Brain microvascular endothelial cell (primary cell): ENCODE data around the gene OOSP2.

Experiments used
- DNase-seq: peaks from one replicate; pipeline ENCODE4 v3.0.0-alpha.2; 2020
- H3K27ac ChIP-seq: fragments of 250-450 bp; sonication (Bioruptor Pico); 2 replicates; pipeline ENCODE4 v1.5.1; 2020; ENCODE audit warnings: mild to moderate bottlenecking, moderate library complexity
- H3K27me3 ChIP-seq: fragments of 250-450 bp; sonication (Bioruptor Pico); replicated peaks from 2 replicates; pipeline ENCODE4 v1.5.1; 2020; ENCODE audit warnings: mild to moderate bottlenecking
- H3K36me3 ChIP-seq: fragments of 250-450 bp; sonication (Bioruptor Pico); replicated peaks from 2 replicates; pipeline ENCODE4 v1.5.1; 2020; ENCODE audit warnings: mild to moderate bottlenecking
- H3K4me3 ChIP-seq: 2 replicates; pipeline ENCODE4 v1.5.1; 2011; ENCODE audit warnings: low read depth, mild to moderate bottlenecking, control low read depth, low read length, moderate library complexity
- CTCF ChIP-seq: IDR thresholded peaks from 2 replicates; pipeline ENCODE4 v1.5.1; 2011; ENCODE audit warnings: low read depth, mild to moderate bottlenecking, moderate library complexity, low read length, control low read depth, inconsistent platforms; ENCODE audit errors: missing control alignments
- in situ Hi-C: cut with HindIII; loops from 2 replicates; pipeline ENCODE4 v1.10.0; 2017; ENCODE audit warnings: low sequenced_read_pairs, low pct_ligation_motif_present

The OOSP2 gene

GRCh38 chr11:60056349-60056969 is 16.2 kb downstream of the OOSP2 start, which contains the start of gene MS4A3:
Gene MS4A3 (plus strand): TSS chr11:60056665. CDS start chr11:60061161, 4,496 bp downstream.
- DNase-seq = no peak
- in situ Hi-C loops = no loop called here
- Histone ChIP-seq H3K27me3 (no peaks in the 10 kb centered on the region), H3K27ac (no peak within 1 kb of the TSS), H3K36me3 (no peaks in the 10 kb centered on the region), H3K4me3 (no peak within 1 kb of the TSS)
- no peak for TF ChIP-seq CTCF

GRCh38 chr11:60059052-60059451 is 18.8 kb downstream of the OOSP2 start:
- H3K27ac ChIP-seq = no peak overlapping the region
- H3K4me3 ChIP-seq = no peak overlapping the region
- H3K36me3 ChIP-seq = no peaks in the 10 kb centered on the region
- H3K27me3 ChIP-seq = no peaks in the 10 kb centered on the region
- TF ChIP-seq CTCF = no peak
- no peak for DNase-seq
- in situ Hi-C loops = no loop called here

GRCh38 chr11:60059521-60060240 is 19.5 kb downstream of the OOSP2 start:
- Histone ChIP-seq H3K4me3 (no peak overlapping the region), H3K27me3 (no peaks in the 10 kb centered on the region), H3K27ac (no peak overlapping the region), H3K36me3 (no peaks in the 10 kb centered on the region)
- no peak for DNase-seq
- in situ Hi-C loops = no loop called here
- no peak for TF ChIP-seq CTCF

GRCh38 chr11:60064111-60064510 is 23.9 kb downstream of the OOSP2 start:
- no peak for TF ChIP-seq CTCF
- in situ Hi-C loops = no loop called here
- Histone ChIP-seq H3K4me3 (no peak overlapping the region), H3K27me3 (no peaks in the 10 kb centered on the region), H3K27ac (no peak overlapping the region), H3K36me3 (no peaks in the 10 kb centered on the region)
- DNase-seq = no peak

GRCh38 chr11:60065801-60066200 is 25.6 kb downstream of the OOSP2 start:
- no peak for DNase-seq
- in situ Hi-C loops = no loop called here
- H3K27me3 ChIP-seq = no peaks in the 10 kb centered on the region
- H3K4me3 ChIP-seq = no peak overlapping the region
- TF ChIP-seq CTCF = no peak
- no peaks in the 10 kb centered on the region for H3K36me3 ChIP-seq
- H3K27ac ChIP-seq = no peak overlapping the region
